Measurements from ENCODE around the gene SLC44A5.
"Not testable (repeated sequence)": the region's sequence is repeated elsewhere in the genome, so short reads cannot be mapped to it uniquely, and the experiment has no call there.

SLC44A5 gene

DNA sequence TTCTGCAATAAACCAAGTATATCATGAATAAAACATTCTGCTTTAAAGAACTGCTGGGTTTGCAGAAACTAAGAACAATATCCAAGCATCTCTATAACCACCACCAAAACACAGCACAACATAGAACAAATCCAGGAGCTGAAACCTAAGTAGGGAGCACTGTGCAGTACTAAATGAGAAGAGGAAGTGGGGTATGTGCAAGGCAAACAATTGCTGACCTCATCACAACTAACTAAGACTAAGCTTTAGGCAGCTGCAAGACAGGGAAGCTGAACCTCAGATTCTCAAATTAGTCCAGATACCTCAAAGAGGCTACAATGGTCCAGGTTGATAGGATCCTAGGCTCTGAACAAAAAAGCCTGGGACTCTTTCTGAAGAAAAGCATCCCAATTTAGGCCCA is 172.6 kb downstream of the SLC44A5 start:
- no peak for DNase-seq

DNA sequence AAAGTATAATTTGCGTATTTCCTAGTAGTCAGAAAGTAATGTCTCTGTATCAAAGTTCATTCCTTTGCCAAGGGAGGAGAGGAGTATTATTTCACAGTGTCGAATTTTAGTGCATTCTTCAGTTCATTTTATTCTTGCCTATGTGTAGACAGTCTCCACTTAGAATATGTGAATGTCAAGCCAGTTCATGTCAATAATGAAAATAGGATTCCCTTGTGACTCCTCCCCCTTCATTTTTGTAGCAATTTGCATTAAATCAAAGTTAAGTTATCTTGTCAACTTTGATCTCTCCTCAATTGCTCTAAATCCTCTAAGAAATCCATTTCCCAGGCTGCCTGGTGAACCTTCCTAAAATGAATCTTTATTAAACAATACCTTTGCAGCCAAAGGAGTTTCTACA is 179.1 kb downstream of the SLC44A5 start:
- no peak for DNase-seq

DNA sequence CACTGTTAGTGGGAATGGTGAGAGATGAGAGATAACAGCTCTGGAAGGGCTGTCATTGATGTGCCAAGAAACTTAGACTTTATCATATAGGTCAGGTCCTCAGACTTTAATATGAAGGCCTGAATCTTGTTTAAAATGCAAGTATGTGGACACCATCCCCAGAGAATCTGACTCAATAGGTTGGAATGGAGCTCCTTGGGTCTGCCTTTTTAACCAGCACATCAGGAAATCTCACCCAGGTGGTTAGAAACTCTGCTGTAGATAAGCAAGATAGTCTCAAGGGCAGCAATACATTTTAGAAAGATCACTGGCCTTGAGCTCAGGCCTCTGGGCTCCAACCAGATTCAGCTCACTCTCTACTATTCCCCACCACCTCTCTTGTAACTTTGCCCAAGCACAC is 180.4 kb downstream of the SLC44A5 start:
- no peak for DNase-seq

DNA sequence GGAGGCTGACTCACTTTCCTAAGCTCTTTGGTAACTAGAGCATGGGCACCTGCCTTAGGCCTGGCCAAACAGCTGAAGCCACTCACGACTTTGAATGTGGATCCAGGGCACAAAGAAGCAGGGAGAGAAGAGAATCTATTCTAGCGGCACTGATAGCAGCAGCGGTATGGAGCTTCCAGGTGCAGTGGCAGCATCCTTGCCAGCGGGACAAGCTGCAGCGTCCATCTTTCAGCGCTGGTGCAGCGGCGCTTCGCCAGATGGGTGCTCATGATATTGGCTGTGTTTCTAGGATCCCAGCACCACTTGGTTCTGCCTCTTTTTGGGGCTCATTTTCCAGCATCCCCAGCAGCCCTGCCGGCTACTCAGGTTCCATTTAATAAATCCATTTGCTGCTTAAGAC is 184.2 kb downstream of the SLC44A5 start:
- DNase-seq: no peak

DNA sequence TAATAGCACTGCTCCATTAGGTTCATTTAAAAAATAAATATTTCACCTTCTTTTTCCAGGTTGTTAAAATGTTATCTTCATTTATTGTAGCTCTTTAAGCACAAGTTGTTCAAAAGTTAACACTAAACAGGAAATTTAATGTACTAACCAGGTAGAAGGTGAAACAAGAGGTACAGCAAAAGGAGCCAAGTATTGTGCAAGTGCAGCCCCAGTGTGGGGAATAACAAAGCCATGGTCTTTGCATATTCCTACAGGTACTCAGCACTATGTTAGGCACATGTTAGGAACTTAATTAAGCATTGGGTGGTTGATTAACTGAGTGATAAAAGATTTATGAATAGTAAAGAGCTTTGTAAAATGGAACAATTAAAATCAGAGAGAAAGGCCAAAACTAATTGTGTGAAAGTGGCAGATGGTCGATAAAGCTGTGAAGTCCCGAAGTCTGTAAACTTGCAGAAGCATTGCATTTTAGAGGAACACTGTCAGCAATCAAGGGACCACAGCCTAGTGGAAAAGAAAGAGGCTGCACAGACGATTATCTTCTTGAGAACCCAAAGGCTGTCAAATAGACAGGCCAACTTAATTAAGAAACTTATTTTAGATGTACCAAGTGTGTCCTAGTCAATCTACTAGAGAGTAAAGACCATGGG is 185.8 kb downstream of the SLC44A5 start:
- DNase-seq: no peak

DNA sequence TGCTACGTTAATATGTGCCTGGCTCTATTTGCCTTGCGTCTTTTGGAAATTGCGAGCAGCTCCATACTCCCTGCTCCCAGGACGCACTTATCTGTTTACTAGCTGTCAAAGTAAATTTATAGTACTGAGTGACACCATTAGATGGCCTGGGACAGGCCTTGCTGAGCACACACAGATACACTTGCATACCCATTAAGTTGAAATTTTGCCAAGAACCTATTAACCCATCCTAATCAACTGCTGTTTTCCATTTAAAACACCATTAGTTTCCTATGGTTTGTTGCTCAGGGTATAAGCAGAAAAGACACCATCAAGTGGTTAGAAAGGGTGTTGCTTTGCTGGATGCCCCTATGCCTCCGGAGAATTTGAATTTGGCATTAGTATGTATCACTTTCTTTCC is 187.3 kb downstream of the SLC44A5 start:
- DNase-seq: no peak

DNA sequence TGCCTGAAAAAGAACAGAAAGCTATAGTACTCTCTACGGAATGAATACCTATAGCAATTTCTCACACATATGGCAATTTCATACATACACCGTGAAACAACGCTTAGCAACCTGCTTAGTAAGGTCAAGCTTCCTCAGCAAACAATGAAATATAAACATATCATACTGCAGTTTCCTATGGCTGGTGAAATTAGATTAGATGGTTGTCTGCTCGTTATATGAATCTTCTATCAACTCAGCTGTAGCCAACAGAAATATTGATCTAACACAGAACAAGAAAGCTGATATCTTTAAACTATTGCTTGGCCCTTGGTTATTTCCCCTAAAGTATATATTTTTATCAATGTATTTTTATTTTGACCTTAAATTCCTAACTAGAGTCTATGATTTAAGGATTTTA is 187.8 kb downstream of the SLC44A5 start:
- DNase-seq: no peak

DNA sequence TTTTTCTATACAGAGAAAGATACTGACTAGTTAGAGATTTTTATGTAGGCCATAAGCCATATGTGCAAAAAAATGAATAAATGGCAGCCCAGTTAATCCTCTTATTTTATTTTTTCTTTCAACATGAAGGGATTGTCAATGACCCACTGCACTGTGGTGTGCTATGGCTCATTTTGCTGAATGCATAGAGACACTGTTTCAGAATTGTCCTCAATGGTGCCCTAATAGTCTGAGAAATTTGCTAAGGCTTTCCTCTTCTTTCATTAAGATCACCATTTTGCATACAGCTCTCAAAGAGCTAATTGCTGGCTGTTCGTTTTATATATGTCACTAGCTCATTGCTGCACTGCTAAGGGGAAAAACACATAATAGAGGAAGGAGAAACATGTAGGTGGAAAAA is 189.5 kb downstream of the SLC44A5 start:
- DNase-seq: no peak

DNA sequence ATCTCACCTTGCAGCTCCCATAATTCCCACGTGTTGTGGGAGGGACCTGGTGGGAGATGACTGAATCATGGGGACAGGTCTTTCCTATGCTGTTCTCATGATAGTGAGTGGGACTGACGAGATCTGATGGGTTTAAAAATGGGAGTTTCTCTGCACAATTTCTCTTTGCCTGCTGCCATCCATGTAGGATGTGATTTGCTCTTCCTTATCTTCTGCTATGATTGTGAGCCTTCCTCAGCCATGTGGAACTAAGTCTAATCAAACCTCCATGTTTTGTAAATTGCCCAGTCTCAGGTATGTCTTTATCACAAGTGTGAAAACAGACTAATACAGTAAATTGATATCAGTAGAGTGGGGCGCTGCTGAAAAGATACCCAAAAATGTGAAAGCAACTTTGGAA is 195.7 kb downstream of the SLC44A5 start:
- no peak for DNase-seq

DNA sequence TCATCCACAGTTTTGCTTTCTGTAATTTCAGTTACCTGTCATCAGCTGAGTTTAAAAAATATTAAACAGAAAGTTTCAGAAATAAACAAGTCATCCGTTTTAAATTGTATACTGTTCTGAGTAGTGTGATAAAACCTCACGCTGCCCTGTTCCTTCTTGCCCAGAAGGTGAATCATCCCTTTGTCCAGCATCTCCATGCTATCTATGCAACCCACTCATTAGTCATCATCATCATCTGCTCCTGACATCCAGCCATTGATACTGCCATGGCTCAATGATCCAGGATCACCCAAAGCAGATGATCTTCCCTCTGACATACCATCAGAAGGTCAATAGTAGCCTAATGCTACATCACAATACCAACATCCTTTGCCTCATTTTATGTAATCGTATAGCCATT is 198.3 kb downstream of the SLC44A5 start:
- no peak for DNase-seq

DNA sequence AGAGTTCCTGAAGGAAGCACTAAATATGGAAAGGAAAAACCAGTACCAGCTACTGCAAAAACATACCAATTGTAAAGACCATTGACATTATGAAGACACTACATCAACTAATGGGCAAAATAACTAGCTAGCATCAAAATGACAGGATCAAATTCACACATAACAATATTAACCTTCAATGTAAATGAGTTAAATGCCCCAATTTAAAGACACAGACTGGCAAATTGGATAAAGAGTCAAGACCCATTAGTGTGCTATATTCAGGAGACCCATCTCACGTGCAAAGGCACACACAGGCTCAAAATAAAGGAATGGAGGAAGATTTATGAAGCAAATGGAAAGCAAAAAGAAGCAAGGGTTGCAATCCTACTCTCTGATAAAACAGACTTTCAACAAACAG is 206.2 kb downstream of the SLC44A5 start:
- not testable (repeated sequence) for DNase-seq

DNA sequence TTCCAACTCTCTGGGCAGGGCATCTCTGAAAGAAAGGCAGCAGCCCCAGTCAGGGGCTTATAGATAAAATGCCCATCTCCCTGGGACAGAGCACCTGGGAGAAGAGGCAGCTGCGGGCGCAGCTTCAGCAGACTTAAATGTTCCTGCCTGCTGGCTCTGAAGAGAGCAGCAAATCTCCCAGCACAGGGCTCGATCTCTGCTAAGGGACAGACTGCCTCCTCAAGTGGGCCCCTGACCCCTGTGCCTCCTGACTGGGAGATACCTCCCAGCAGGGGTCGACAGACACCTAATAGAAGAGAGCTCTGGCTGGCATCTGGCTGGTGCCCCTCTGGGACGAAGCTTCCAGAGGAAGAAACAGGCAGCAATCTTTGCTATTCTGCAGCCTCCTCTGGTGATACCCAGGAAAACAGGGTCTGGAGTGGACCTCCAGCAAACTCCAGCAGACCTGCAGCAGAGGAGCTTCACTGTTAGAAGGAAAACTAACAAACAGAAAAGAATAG is 207.7 kb downstream of the SLC44A5 start:
- not testable (repeated sequence) for DNase-seq

DNA sequence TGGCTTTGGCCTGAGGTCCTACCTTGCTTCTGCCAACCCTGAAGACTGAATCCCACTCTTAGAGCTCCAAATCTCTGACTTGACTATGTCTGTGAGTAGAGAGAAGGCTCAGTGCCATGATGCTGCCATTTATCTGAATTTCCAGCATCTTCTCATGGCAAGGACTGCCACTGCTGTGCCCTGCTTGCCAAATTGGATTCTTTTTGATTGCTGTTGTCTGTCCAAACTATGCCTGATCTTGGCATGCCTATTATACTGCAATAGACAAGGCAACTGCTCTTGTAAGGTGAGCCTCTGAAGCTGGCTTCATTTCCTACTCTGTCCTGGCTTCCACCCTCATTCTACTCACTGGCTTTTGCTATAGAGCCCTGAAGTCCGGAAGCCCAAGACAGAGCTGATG is 210.2 kb downstream of the SLC44A5 start:
- DNase-seq: no peak

DNA sequence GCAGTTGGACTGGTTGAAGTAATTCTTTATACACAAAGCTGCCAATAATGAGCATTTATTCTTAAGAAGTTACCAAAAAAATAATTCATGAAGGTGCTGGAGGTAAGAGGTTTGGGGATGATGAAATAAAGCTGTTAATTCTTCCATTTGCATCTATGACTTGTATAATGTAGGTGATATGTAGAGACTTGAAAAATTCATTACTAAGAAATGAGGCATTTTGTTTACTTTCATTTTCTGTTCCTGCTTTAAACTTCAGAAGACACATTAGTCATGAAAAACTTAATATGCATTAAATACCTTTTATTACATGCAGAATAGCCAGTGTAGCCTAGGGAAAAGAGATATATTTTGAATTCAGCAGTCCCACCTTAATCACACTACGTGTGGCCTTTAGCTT is 214.2 kb downstream of the SLC44A5 start:
- DNase-seq: no peak

DNA sequence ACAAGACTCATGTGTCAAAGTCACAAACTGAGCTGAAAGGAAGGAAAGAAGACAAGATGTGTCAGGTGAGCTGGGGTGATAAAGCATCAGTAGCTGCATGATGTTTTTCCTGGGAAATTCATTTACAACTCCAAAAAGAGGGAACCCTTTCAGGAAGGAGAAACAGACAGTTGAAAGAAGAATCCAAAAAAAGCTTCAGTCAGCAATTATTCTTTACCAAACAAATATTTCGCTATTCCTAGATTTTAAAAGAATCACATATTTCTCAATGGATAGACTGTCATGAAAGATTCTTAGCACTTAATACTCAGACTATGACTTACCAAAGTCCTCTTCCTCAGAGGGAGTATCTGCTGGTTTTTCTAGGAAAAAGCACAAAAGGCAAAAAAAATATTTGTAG is 214.7 kb downstream of the SLC44A5 start:
- no peak for DNase-seq

DNA sequence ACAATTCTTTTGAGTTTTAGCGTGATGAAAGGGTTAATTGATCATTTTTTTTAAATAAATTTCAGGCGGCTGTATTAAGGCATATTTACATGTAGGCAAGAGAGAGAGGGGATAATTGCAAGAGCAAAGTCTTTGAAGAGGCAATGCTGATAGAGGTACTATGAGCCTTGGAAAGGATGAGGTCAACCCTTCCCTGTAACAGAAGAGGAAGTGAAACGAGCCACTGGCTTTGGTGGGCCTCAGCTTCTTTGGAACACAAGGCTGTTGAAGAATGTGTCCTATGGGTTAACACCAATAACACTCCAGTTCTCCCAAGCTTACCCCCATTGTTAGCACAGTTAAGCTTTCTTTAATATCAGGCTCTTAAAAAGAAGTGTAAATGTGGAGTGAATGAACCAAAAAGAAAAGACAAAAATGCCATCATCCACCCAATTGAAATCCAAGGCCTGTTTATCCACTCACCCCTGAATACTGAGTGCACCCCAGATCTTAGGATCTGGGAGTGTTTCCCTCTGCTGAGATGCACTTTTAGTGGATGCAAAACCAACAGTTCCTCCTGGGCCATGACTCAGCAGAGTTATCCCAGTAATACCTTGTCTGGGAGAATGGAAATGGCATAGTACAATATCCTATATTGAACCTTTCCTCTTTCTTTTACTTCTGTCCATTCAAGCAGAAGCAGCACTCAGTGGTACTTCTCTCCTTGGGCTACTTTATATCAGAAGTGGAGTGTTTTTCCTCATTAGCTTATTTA is 216.4 kb downstream of the SLC44A5 start:
- no peak for DNase-seq

DNA sequence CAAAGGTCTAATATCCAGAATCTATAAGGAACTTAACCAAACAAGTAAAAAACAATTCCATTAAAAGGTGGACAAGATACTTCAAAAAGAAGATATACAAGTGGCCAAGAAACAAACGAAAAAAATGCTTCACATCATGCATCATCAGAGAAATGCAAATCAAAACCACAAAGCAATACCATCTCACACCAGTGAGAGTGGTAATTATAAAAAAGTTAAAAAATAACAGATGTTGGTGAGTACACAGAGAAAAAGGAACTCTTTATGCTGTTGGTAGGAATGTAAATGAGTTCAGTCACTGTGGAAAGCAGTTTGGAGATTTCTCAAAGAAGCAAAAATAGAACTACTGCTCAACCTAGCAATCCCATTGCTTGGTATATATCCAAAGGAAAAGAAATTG is 218.6 kb downstream of the SLC44A5 start:
- DNase-seq: no peak

DNA sequence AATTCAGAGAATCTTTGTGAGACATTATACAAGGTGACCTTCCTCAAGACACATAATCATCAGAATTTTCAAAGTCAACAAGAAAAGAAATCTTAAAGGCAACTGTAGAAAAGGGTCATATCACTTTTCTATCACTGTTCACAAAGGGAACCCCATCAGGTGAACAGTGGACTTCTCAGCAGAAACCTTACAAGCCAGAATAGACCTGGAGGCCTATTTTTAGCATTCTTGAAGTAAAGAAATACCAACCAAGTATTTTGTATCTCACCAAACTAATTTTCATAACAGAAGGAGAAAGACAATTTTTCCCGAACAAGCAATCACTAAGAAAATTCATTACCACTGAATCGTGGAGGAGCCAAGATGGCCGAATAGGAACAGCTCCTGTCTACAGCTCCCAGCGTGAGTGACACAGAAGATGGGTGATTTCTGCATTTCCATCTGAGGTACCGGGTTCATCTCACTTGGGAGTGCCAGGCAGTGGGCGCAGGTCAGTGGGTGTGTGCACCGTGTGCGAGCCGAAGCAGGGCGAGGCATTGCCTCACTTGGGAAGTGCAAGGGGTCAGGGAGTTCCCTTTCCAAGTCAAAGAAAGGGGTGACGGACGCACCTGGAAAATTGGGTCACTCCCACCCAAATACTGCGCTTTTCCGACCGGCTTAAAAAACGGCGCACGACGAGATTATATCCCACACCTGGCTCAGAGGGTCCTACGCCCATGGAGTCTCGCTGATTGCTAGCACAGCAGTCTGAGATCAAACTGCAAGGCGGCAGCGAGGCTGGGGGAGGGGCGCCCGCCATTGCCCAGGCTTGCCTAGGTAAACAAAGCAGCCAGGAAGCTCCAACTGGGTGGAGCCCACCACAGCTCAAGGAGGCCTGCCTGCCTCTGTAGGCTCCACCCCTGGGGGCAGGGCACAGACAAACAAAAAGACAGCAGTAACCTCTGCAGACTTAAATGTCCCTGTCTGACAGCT is 235.2 kb downstream of the SLC44A5 start:
- not testable (repeated sequence) for DNase-seq

DNA sequence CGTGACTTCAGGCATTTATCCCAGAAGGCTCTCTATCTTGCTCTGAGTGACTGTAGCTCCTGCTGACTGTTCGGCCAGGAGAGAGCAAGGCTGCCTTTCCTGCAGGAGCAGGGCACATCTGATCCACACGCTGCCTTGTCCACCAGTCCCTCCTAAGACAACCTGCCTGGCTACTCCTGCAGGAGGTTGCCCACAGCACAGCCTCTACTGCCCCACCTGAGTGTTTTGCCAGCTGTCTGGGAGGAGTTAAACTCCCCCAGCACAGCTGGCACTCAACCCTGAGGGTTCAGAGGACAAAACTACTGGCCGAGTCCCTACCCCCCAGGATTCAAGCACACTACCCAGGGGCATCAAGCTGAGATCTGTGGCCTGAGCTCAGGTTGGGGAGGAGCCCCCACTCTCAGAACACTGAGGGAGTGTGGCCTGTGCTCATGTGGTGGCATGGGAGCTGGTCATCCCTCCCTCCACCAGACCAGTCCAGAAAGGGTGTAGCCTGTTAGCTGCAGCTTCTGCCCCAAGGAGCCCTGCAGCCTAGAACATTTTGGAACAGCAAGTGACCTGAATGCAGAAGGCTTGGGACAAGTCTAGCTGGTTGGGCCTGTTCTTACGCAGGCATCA is 237.3 kb downstream of the SLC44A5 start:
- DNase-seq: no peak

DNA sequence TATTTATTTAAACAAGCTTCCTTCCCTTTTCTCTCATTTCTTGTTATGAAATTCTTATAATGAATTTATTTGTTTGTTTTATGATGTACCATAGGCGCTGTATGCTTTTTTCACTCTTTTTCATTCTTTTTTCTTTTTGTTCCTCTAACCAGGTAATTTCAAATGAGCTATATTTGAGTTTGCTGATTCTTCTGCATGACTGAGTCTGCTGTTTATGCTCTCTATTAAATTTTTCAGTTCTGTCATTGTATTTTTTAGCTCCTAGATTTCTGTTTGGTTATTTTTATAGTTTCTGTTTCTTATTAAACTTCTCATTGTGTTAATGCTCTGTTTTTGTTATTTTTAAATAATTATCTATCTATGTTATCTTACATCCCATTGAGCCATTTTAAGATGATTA is 244.3 kb downstream of the SLC44A5 start:
- no peak for DNase-seq

DNA sequence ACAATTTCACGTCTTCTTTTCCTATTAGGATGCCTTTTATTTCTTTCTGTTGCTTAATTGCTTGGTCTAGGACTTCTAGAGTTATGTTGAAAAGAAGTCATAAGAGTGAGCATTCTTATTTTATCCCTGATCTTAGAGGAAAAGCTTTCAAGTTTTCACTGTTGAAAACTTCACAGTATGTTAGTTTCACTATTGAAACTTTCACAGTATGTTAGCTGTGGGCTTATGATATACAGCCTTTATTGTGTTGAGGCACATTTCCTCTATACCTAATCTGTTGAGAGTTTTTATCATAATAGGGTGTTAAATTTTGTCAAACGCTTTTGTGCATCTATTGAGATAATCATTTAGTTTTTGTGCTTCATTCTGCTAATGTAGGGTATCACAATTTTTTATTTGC is 249.7 kb downstream of the SLC44A5 start:
- no peak for DNase-seq

DNA sequence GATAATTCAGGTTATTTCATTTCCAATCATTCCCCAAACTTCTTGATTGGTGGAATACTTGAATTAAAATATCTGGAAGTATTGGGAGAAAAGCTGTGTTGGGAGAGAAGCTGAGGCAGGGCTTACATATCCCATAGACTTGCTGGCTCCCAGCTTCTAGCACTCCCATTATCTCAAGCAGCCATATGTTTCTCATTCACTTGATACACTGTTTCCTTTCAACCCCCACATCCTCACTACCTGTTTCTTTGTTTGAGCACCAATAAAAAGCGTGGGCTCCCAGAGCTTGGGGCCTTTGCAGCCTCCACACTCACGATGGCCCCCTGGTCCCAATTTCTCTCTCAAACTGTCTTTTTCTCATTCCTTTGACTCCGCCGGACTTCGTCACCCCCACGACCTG is 256.6 kb downstream of the SLC44A5 start:
- not testable (repeated sequence) for DNase-seq

DNA sequence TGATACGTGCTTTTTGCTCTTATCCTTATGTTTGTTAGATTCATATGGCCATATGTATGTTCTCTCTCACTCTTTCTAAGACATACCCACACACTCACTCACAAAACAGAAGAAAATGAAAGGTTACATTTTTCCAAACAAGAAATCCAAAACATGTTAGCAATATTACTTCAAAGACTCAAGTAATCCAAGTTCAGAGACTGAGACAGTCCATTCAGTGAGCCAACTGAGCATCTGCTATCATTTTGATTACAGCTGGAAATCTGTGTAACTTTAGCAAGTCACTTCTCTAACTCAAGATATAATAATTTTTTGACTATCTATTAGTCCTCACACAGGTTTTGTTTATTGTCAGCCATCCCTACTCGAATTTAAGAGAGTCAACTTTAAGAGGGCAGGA is 257.9 kb downstream of the SLC44A5 start:
- DNase-seq: no peak
